Esophagus muscularis mucosa (tissue), 4 donors: Measurements from ENCODE around the gene TGIF2.

Experiments
- CTCF ChIP-seq, 3 experiments: fragments of 200-600 bp in 2 of 3; fragments of 450-650 bp in 1 of 3; sonication (generic) in 2 of 3; IDR thresholded peaks; one replicate each; pipeline ENCODE4 v1.5.1; 2017 to 2019; ENCODE audit warnings: antibody characterized with exemption in 3 of 3, mild to moderate bottlenecking in 2 of 3, moderate library complexity in 1 of 3
- EP300 ChIP-seq: sonication (generic); formaldehyde crosslinking; IDR thresholded peaks from one replicate; pipeline ENCODE4 v1.6.1; 2017; ENCODE audit warnings: antibody characterized with exemption
- POLR2A ChIP-seq: fragments of 450-650 bp; IDR thresholded peaks from one replicate; pipeline ENCODE4 v1.6.1; 2017; ENCODE audit warnings: antibody characterized with exemption, moderate library complexity, mild to moderate bottlenecking, low read depth
- POLR2AphosphoS5 ChIP-seq, 2 donors: sonication (generic); formaldehyde crosslinking; IDR thresholded peaks; one replicate each; pipeline ENCODE4 v1.6.1; 2017; ENCODE audit warnings: antibody characterized with exemption in 2 of 2

GRCh38 chr20:36576081-36576445 lies 2.7 kb downstream of the TGIF2 start:
- TF ChIP-seq CTCF (IDR thresholded peaks at IDR 0.05) = no peak
- TF ChIP-seq POLR2A = no peak
- TF ChIP-seq POLR2AphosphoS5 (IDR thresholded peaks at IDR 0.05) = no peak
- no peak for TF ChIP-seq EP300
